ENCODE measurements around the gene DNAH2. TPM values are rescaled to one million over a fixed set of nuclear protein-coding genes. Genes with fewer than 3 reads are reported as not detected.

The DNAH2 gene
- total and polyA plus RNA-seq, 2 of the 4 experiments (the other 2 are of a cell fraction) = under 0.01 to 0.02 TPM

- in situ Hi-C loops (cut with MboI; ENCODE audit: low sequenced_read_pairs) = no loop called here
Observed at GRCh38 chr17:7849130-7849750, 131.7 kb downstream of the DNAH2 start.

More at GRCh38 chr17:7849130-7849750, 131.7 kb downstream of the DNAH2 start:
- no peak overlapping the region for H2AK5ac ChIP-seq (ENCODE audit: low read depth, low read length)
- DNase-seq = no peak
- H3K18ac ChIP-seq (ENCODE audit: low read depth, low read length) = no peak overlapping the region
- WGBS, 2 experiments (ENCODE audit: extremely low coverage in 2 of 2, insufficient read length in 1 of 2) = 97% methylated on average over 18 of the region's 35 CpGs; no CpG with 5 or more reads in 1 of the 2 experiments
- H2BK20ac ChIP-seq (ENCODE audit: low read depth, low read length) = no peak overlapping the region
- H3K79me1 ChIP-seq (ENCODE audit: low read depth in 1 of 2, low read length in 2 of 2) = peaks cover 14 to 39% of the 10 kb centered on the region in 2 experiments
- H3K4me1 ChIP-seq (ENCODE audit: control insufficient read depth, insufficient read depth, low read length) = peaks cover 7% of the 10 kb centered on the region
- H2BK120ac ChIP-seq (ENCODE audit: low read depth, low read length) = no peak overlapping the region
- H3K56ac ChIP-seq (ENCODE audit: extremely low read depth, insufficient read depth, low read length) = no peak overlapping the region
- no peaks in the 10 kb centered on the region for H3K27me3 ChIP-seq (ENCODE audit: control insufficient read depth, insufficient read depth, low read length)
- H4K91ac ChIP-seq (ENCODE audit: insufficient read depth, low read depth, low read length) = no peak overlapping the region
- no peak overlapping the region for H4K5ac ChIP-seq (ENCODE audit: low read depth, low read length)
- H3K14ac ChIP-seq (replicated peaks; ENCODE audit: low read depth, low read length) = no peak overlapping the region
- dilution Hi-C loops (cut with HindIII; ENCODE audit: low sequenced_read_pairs, unreplicated experiment) (no loop called here), intact Hi-C loops (cut with micrococcal nuclease) (no loop called here)
- no peak overlapping the region for H2AK9ac ChIP-seq (replicated peaks; ENCODE audit: low read depth, low read length, poor library complexity)
- H3K9me3 ChIP-seq (ENCODE audit: control insufficient read depth, insufficient read depth, low read length) = no peaks in the 10 kb centered on the region
- H3K4me2 ChIP-seq (ENCODE audit: low read depth, low read length) = no peak overlapping the region
- no peak overlapping the region for H2AFZ ChIP-seq (replicated peaks; ENCODE audit: low read length, poor library complexity)
- ChIA-PET POLR2A (ENCODE audit: unreplicated experiment) (no interaction called here), CTCF (no interaction called here)
- no peak overlapping the region for H2BK15ac ChIP-seq (ENCODE audit: low read depth, low read length)
- BruUV-seq (replicated peaks) = no TSS peak
- no peak overlapping the region for H3K4ac ChIP-seq (ENCODE audit: low read depth, low read length)
- no peak overlapping the region for H3K4me3 ChIP-seq (ENCODE audit: insufficient read depth, low read depth, low read length)
- H4K20me1 ChIP-seq (ENCODE audit: insufficient read depth, low read length) = peaks cover 47% of the 10 kb centered on the region
- no peak overlapping the region for H4K8ac ChIP-seq (ENCODE audit: low read depth in 2 of 2, low read length in 2 of 2)
- peaks cover 67% of the 10 kb centered on the region for H3K36me3 ChIP-seq (ENCODE audit: control insufficient read depth, insufficient read depth, low read length)
- H3K9me1 ChIP-seq (ENCODE audit: insufficient read depth, low read length) = no peaks in the 10 kb centered on the region
- no peak for ATAC-seq (ENCODE audit: low read depth)
- no peak overlapping the region for H3K27ac ChIP-seq (ENCODE audit: insufficient read depth, low read length)
- no peak overlapping the region for H3K23ac ChIP-seq (ENCODE audit: low read depth, low read length)
- no peak overlapping the region for H3K9ac ChIP-seq (ENCODE audit: low read depth, low read length)
- H2BK5ac ChIP-seq (ENCODE audit: low read depth, low read length, poor library complexity, severe bottlenecking) = no peak overlapping the region
- TF ChIP-seq BHLHE40 (IDR thresholded peaks at IDR 0.05; ENCODE audit: low read depth, low read length) = no peak
- TF ChIP-seq SMC3 (IDR thresholded peaks at IDR 0.05; ENCODE audit: low read depth, low read length) = no peak
- TF ChIP-seq FOS (IDR thresholded peaks at IDR 0.05; ENCODE audit: low read depth, low read length) = no peak
- TF ChIP-seq RFX5 (IDR thresholded peaks at IDR 0.05; ENCODE audit: low read depth, low read length) = no peak
- TF ChIP-seq POLR2A (IDR thresholded peaks at IDR 0.05; ENCODE audit: low read depth, low read length) = no peak
- TF ChIP-seq, protein P1, sequence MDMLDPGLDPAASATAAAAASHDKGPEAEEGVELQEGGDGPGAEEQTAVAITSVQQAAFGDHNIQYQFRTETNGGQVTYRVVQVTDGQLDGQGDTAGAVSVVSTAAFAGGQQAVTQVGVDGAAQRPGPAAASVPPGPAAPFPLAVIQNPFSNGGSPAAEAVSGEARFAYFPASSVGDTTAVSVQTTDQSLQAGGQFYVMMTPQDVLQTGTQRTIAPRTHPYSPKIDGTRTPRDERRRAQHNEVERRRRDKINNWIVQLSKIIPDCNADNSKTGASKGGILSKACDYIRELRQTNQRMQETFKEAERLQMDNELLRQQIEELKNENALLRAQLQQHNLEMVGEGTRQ (IDR thresholded peaks at IDR 0.05; ENCODE audit: low read depth, low read length) = no peak
- TF ChIP-seq RCOR1 (IDR thresholded peaks at IDR 0.05; ENCODE audit: insufficient replicate concordance, low read length) = no peak
- TF ChIP-seq RAD21 (IDR thresholded peaks at IDR 0.05; ENCODE audit: low read length) = no peak
- no peak for TF ChIP-seq MAFK (IDR thresholded peaks at IDR 0.05; ENCODE audit: low read depth, low read length)
- TF ChIP-seq MXI1 (IDR thresholded peaks at IDR 0.05; ENCODE audit: borderline replicate concordance, low read depth, low read length) = no peak
- TF ChIP-seq, protein P2, sequence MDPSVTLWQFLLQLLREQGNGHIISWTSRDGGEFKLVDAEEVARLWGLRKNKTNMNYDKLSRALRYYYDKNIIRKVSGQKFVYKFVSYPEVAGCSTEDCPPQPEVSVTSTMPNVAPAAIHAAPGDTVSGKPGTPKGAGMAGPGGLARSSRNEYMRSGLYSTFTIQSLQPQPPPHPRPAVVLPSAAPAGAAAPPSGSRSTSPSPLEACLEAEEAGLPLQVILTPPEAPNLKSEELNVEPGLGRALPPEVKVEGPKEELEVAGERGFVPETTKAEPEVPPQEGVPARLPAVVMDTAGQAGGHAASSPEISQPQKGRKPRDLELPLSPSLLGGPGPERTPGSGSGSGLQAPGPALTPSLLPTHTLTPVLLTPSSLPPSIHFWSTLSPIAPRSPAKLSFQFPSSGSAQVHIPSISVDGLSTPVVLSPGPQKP (IDR thresholded peaks at IDR 0.05; ENCODE audit: borderline replicate concordance, low read depth, low read length) = no peak
- no peak for TF ChIP-seq MAZ (IDR thresholded peaks at IDR 0.05; ENCODE audit: borderline replicate concordance, low read depth, low read length)
- TF ChIP-seq CTCF (conservative IDR thresholded peaks at IDR 0.05; ENCODE audit: low read depth, low read length) = no peak
- TF ChIP-seq NFE2L2 (IDR thresholded peaks at IDR 0.05; ENCODE audit: low read depth, low read length) = no peak
- TF ChIP-seq CEBPB (IDR thresholded peaks at IDR 0.05; ENCODE audit: low read depth, low read length) = no peak
- no peak for TF ChIP-seq CHD1 (IDR thresholded peaks at IDR 0.05; ENCODE audit: low read depth, low read length)
